H1 (cell line): Measurements from ENCODE around the gene ZNRF3. TPM values are rescaled to one million over a fixed set of nuclear protein-coding genes. Genes with fewer than 3 reads are reported as not detected.
A peak's percentile ranks its signal among the peaks of the same experiment; 100 is the strongest.

Experiments
- CTCF ChIA-PET: fragments of 300-600 bp; sonication (Branson Sonifier 250); formaldehyde crosslinking; loops from one replicate; lab custom pipeline; 2021; ENCODE audit not compliant: partially characterized antibody; lab: Charles Lee
- POLR2A ChIA-PET: fragments of 300-600 bp; sonication (Branson Sonifier 250); formaldehyde crosslinking; loops from one replicate; lab custom pipeline; 2021; ENCODE audit warnings: inconsistent platforms; ENCODE audit not compliant: partially characterized antibody; lab: Charles Lee
- DNase-seq, 2 experiments: peaks; one replicate each; pipeline versions ENCODE4 v3.0.0 to v3.0.0-alpha.2; 2010 to 2022; ENCODE audit warnings: low spot score in 2 of 2, low read depth in 1 of 2, mixed read lengths in 1 of 2
- FAIRE-seq: peaks from 2 replicates; lab custom pipeline; 2011; peaks lifted over from hg19 to GRCh38; lab: Jason Lieb, UNC
- H2AFZ ChIP-seq: 2 replicates; pipeline ENCODE4 v1.8.1; 2012; ENCODE audit warnings: low read length, inconsistent platforms
- H2AK5ac ChIP-seq: 2 replicates; pipeline ENCODE4 v1.6.1; 2013; ENCODE audit warnings: low read depth, low read length
- H2BK120ac ChIP-seq: replicated peaks from 2 replicates; pipeline ENCODE3; 2013; ENCODE audit warnings: low read depth, low read length, inconsistent platforms
- H2BK12ac ChIP-seq: 2 replicates; pipeline ENCODE4 v1.6.1; 2013; ENCODE audit warnings: low read depth, low read length
- H2BK15ac ChIP-seq: 2 replicates; pipeline ENCODE4 v1.6.1; 2013; ENCODE audit warnings: low read length
- H2BK20ac ChIP-seq: 2 replicates; pipeline ENCODE4 v1.6.1; 2013; ENCODE audit warnings: low read length
- H2BK5ac ChIP-seq: 2 replicates; pipeline ENCODE4 v1.6.1; 2013; ENCODE audit warnings: low read depth, low read length
- H3K14ac ChIP-seq: 2 replicates; pipeline ENCODE4 v1.6.1; 2013; ENCODE audit warnings: inconsistent platforms; ENCODE audit not compliant: insufficient read length
- H3K18ac ChIP-seq: 2 replicates; pipeline ENCODE4 v1.6.1; 2013; ENCODE audit warnings: low read length; ENCODE audit errors: extremely low read depth
- H3K23ac ChIP-seq: 2 replicates; pipeline ENCODE4 v1.6.1; 2013; ENCODE audit warnings: inconsistent platforms; ENCODE audit not compliant: insufficient read length
- H3K23me2 ChIP-seq: 2 replicates; pipeline ENCODE4 v1.6.1; 2013; ENCODE audit warnings: low read depth, low read length
- H3K27ac ChIP-seq: 2 replicates; pipeline ENCODE4 v1.6.1; 2011; ENCODE audit warnings: low read depth, low read length, inconsistent platforms
- H3K27me3 ChIP-seq, 4 experiments: replicated peaks in 1 of 4; 1 replicate in 1 of 4; 2 replicates in 3 of 4; pipeline versions ENCODE4 v1.6.1 to v1.8.1; 2011 to 2013; ENCODE audit warnings: low read length in 3 of 4, mild to moderate bottlenecking in 3 of 4, inconsistent platforms in 2 of 4, mixed read lengths in 2 of 4, moderate library complexity in 1 of 4; ENCODE audit not compliant: control insufficient read depth in 3 of 4, insufficient read depth in 3 of 4; ENCODE audit errors: extremely low read depth in 1 of 4
- H3K36me3 ChIP-seq, 4 experiments: 2 replicates each; pipeline versions ENCODE4 v1.6.1 to v1.8.1; 2011 to 2013; ENCODE audit warnings: mild to moderate bottlenecking in 4 of 4, low read length in 3 of 4, moderate library complexity in 2 of 4, control low read depth in 1 of 4, inconsistent platforms in 1 of 4; ENCODE audit not compliant: insufficient read depth in 4 of 4, control insufficient read depth in 2 of 4
- H3K4ac ChIP-seq: replicated peaks from 2 replicates; pipeline ENCODE3; 2013; ENCODE audit warnings: low read length, low read depth, mixed read lengths, inconsistent platforms; ENCODE audit not compliant: insufficient read length
- H3K4me1 ChIP-seq, 4 experiments: replicated peaks in 1 of 4; 1 replicate in 1 of 4; 2 replicates in 3 of 4; pipeline versions ENCODE4 v1.6.1 to v1.8.1; 2011 to 2013; ENCODE audit warnings: low read length in 3 of 4, inconsistent platforms in 2 of 4, mixed read lengths in 1 of 4; ENCODE audit not compliant: insufficient read depth in 4 of 4, control insufficient read depth in 3 of 4
- H3K4me2 ChIP-seq, 2 experiments: 2 replicates each; pipeline versions ENCODE4 v1.6.1 to v1.8.1; 2011 to 2013; ENCODE audit warnings: low read depth in 2 of 2, low read length in 2 of 2, control low read depth in 1 of 2, inconsistent platforms in 1 of 2, mild to moderate bottlenecking in 1 of 2; ENCODE audit not compliant: insufficient read depth in 1 of 2
- H3K4me3 ChIP-seq, 4 experiments: fragments of 200-600, 300-600 bp in 1 of 4; sonication (generic), shearing (Covaris generic), sonication (Bioruptor Twin) in 1 of 4; 2 replicates each; pipeline versions ENCODE4 v1.5.1 to v1.8.1; 2011 to 2016; ENCODE audit warnings: low read length in 4 of 4, low read depth in 3 of 4, control low read depth in 2 of 4, inconsistent platforms in 2 of 4, mild to moderate bottlenecking in 2 of 4, mixed read lengths in 1 of 4, moderate library complexity in 1 of 4; ENCODE audit not compliant: insufficient read depth in 2 of 4; ENCODE audit errors: extremely low read depth in 1 of 4
- H3K56ac ChIP-seq: replicated peaks from 2 replicates; pipeline ENCODE3; 2013; ENCODE audit warnings: low read depth, mild to moderate bottlenecking, mixed read lengths, low read length, inconsistent platforms; ENCODE audit not compliant: insufficient read length
- H3K79me1 ChIP-seq: 2 replicates; pipeline ENCODE4 v1.6.1; 2013; ENCODE audit warnings: low read depth, low read length, control low read depth
- H3K79me2 ChIP-seq, 2 experiments: 2 replicates each; pipeline versions ENCODE4 v1.6.1 to v1.8.1; 2012 to 2013; ENCODE audit warnings: low read length in 2 of 2, mild to moderate bottlenecking in 2 of 2, inconsistent platforms in 1 of 2; ENCODE audit not compliant: insufficient read depth in 2 of 2, control insufficient read depth in 1 of 2
- H3K9ac ChIP-seq, 4 experiments: replicated peaks in 1 of 4; 1 replicate in 1 of 4; 2 replicates in 3 of 4; pipeline versions ENCODE4 v1.6.1 to v1.8.1; 2011 to 2013; ENCODE audit warnings: low read depth in 3 of 4, low read length in 3 of 4, control low read depth in 2 of 4, mild to moderate bottlenecking in 2 of 4, moderate library complexity in 2 of 4, inconsistent platforms in 1 of 4; ENCODE audit errors: extremely low read depth in 1 of 4
- H3K9me3 ChIP-seq, 2 experiments: 2 replicates each; pipeline versions ENCODE4 v1.6.1 to v1.8.1; 2012 to 2013; ENCODE audit warnings: mild to moderate bottlenecking in 2 of 2, moderate library complexity in 2 of 2, control low read depth in 1 of 2, inconsistent platforms in 1 of 2, low read depth in 1 of 2, low read length in 1 of 2, mixed read lengths in 1 of 2; ENCODE audit not compliant: insufficient read depth in 2 of 2
- H4K20me1 ChIP-seq, 2 experiments: replicated peaks in 1 of 2; 2 replicates each; pipeline versions ENCODE3 to v1.8.1; 2011 to 2013; ENCODE audit warnings: inconsistent platforms in 2 of 2, low read length in 2 of 2, mild to moderate bottlenecking in 1 of 2; ENCODE audit not compliant: insufficient read depth in 2 of 2, control insufficient read depth in 1 of 2
- H4K5ac ChIP-seq: 2 replicates; pipeline ENCODE4 v1.6.1; 2013; ENCODE audit warnings: low read length, low read depth, mixed read lengths, inconsistent platforms; ENCODE audit not compliant: insufficient read length
- H4K8ac ChIP-seq: 2 replicates; pipeline ENCODE4 v1.8.0; 2013; ENCODE audit warnings: mild to moderate bottlenecking, moderate library complexity, low read length, inconsistent platforms; ENCODE audit not compliant: insufficient read depth; ENCODE audit errors: extremely low read depth
- H4K91ac ChIP-seq: replicated peaks from 2 replicates; pipeline ENCODE3; 2013; ENCODE audit warnings: low read length, mixed read lengths, inconsistent platforms; ENCODE audit not compliant: insufficient read length
- CBX5 ChIP-seq: fragments of 300-800, 300-1000 bp; sonication (generic); IDR thresholded peaks from 2 replicates; pipeline ENCODE4 v1.7.1; 2016; ENCODE audit warnings: antibody characterized with exemption, low read length, low read depth
- CEBPB ChIP-seq: IDR thresholded peaks from 2 replicates; pipeline ENCODE4 v1.6.1; 2012; ENCODE audit warnings: low read depth, low read length
- EZH2 ChIP-seq: fragments of 200-600 bp; sonication (generic); IDR thresholded peaks from 2 replicates; pipeline ENCODE4 v1.7.1; 2012; ENCODE audit warnings: low read depth, mild to moderate bottlenecking, moderate library complexity, low read length, inconsistent platforms; ENCODE audit not compliant: severe bottlenecking
- HDAC2 ChIP-seq, 2 experiments: fragments of 300-600 bp in 1 of 2; sonication (generic) in 1 of 2; IDR thresholded peaks; 2 replicates each; pipeline ENCODE4 v1.6.1; 2011 to 2012; ENCODE audit warnings: low read depth in 2 of 2, low read length in 2 of 2, mild to moderate bottlenecking in 2 of 2, moderate library complexity in 2 of 2, borderline replicate concordance in 1 of 2, inconsistent platforms in 1 of 2
- HDAC6 ChIP-seq: IDR thresholded peaks from one replicate; pipeline ENCODE4 v1.7.1; 2012; ENCODE audit warnings: low read depth, mild to moderate bottlenecking, inconsistent platforms, low read length, moderate library complexity
- NANOG ChIP-seq: IDR thresholded peaks from 2 replicates; pipeline ENCODE4 v1.6.1; 2011; ENCODE audit warnings: low read length, low read depth, mild to moderate bottlenecking, inconsistent platforms; ENCODE audit not compliant: insufficient read depth, poor library complexity, severe bottlenecking
- RBBP5 ChIP-seq: IDR thresholded peaks from 2 replicates; pipeline ENCODE4 v1.7.1; 2012; ENCODE audit warnings: low read depth, mild to moderate bottlenecking, inconsistent platforms, low read length, moderate library complexity, borderline replicate concordance
- RXRA ChIP-seq: IDR thresholded peaks from 2 replicates; pipeline ENCODE4 v1.6.1; 2011; ENCODE audit warnings: low read depth, mild to moderate bottlenecking, low read length, moderate library complexity; ENCODE audit not compliant: insufficient read depth
- WGBS, 2 experiments: shearing (Covaris generic) in 1 of 2; methylation state at CpG; one replicate each; pipeline versions ENCODE4 v1.1.6 to v1.1.7; 2013 to 2015; ENCODE audit warnings: low lambda C conversion rate in 2 of 2, mixed read lengths in 2 of 2, inconsistent platforms in 1 of 2, low coverage in 1 of 2, missing lambda C conversion rate in 1 of 2; ENCODE audit not compliant: insufficient replicate concordance in 2 of 2, insufficient coverage in 1 of 2, insufficient read length in 1 of 2; ENCODE audit errors: extremely low coverage in 1 of 2, missing lambda C conversion rate in 1 of 2; 5-methylcytosine and 5-hydroxymethylcytosine counted together
- polyA plus RNA-seq, 7 experiments: library from polyadenylated mRNA; depleted of rRNA in 3 of 7; stranded (reverse) in 5 of 7; unstranded in 2 of 7; fragments of >200 nt in 5 of 7; fragments of 200-250 nt in 2 of 7; gene quantifications; 1 replicate in 5 of 7; 2 replicates in 1 of 7; 4 replicates in 1 of 7; pipeline versions ENCODE4 v1.2.1 to v1.2.3, GENCODE V29; 2011 to 2013; ENCODE audit warnings: missing spikeins in 2 of 7, mixed read lengths in 2 of 7
- total RNA-seq: library from RNA; stranded (reverse); fragmentation: NEBNext Ultra II Directional; extraction: Animal tissue kit (Norgen Biotek cat#: 25700); gene quantifications from 2 replicates; pipeline ENCODE4 v1.2.1, GENCODE V29; 2021
- TF ChIP-seq, protein P1 (sequence below): IDR thresholded peaks from 2 replicates; pipeline ENCODE4 v1.6.1; 2011; ENCODE audit warnings: low read length, improper control_type of control experiment

The ZNRF3 gene
- total and polyA plus RNA-seq, 2 of the 8 experiments (the other 6 are each of a cell fraction or from before 2014, with no cell fraction given) = 14.1 to 21.7 TPM

DNA sequence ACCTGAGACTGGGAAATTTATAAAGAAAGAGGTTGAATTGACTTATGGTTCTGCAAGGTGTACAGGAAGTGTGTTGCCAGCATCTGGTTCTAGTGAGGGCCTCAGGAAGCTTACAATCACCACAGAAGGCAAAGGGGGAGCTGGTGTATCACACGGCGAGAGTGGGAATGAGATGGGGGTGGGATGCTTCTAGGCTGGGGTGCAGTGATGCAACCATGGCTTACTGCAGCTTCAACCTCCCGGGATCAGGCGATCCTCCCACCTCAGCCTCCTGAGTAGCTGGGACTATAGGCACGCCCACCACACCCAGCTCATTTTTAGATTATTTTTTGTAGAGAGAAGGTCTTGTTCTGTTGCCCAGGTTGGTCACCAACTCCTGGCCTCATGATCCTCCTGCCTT is 117.3 kb downstream of the ZNRF3 start:
- H3K4ac ChIP-seq = no peak overlapping the region
- H3K23ac ChIP-seq = no peak overlapping the region
- no peak for FAIRE-seq
- no peak overlapping the region for H2AFZ ChIP-seq
- H3K4me2 ChIP-seq = no peak overlapping the region; a peak in 1 of 4 replicates
- CTCF ChIA-PET = interaction anchor here (0.7 to 1.4 kb wide), 4 partner anchors 10 to 109 kb away, joined by 3 read pairs; no protein-coding TSS in a partner anchor
- peak overlapping the region; percentile 16; the same call in 1 of the 2 replicates for H2BK20ac ChIP-seq
- no peak overlapping the region for H2BK120ac ChIP-seq
- no peak for DNase-seq
- peaks cover 3% of the 10 kb centered on the region; the same call in 1 of the 2 replicates for H3K23me2 ChIP-seq
- no peak overlapping the region for H3K14ac ChIP-seq
- no peaks in the 10 kb centered on the region for H3K27me3 ChIP-seq
- no peak overlapping the region for H2BK15ac ChIP-seq
- peaks cover 16 to 28% (median 21%) of the 10 kb centered on the region in 4 experiments for H3K4me1 ChIP-seq
- peak overlapping the region; percentile 97 for H2AK5ac ChIP-seq
- peaks cover 0 to 31% of the 10 kb centered on the region in 2 experiments; a peak in 3 of 4 replicates for H3K79me2 ChIP-seq
- POLR2A ChIA-PET = interaction anchor here (0.7 to 1.9 kb wide), 8 partner anchors 9 to 117 kb away, joined by 3 to 13 read pairs (median 4); no protein-coding TSS in a partner anchor
- WGBS, 2 experiments = 83% methylated on average over 5 of the region's 5 CpGs; no CpG with 5 or more reads in 1 of the 2 experiments
- no peak overlapping the region for H3K9ac ChIP-seq
- H4K5ac ChIP-seq = peak overlapping the region; percentile 61
- no peaks in the 10 kb centered on the region for H3K9me3 ChIP-seq
- peak overlapping the region in 1 of 4 experiments; percentile 10; a peak in 1 of 8 replicates for H3K4me3 ChIP-seq
- H2BK12ac ChIP-seq = peak overlapping the region; percentile 92
- peak overlapping the region; percentile 22 for H4K91ac ChIP-seq
- no peaks in the 10 kb centered on the region; the same call in 1 of the 2 replicates for H3K79me1 ChIP-seq
- H4K20me1 ChIP-seq = no peaks in the 10 kb centered on the region
- 0 out of 2 replicates have a peak overlapping the region, but pooled peaks have one; percentile 21 for H3K18ac ChIP-seq
- H3K36me3 ChIP-seq = no peaks in the 10 kb centered on the region
- H2BK5ac ChIP-seq = peak overlapping the region; percentile 95
- peak overlapping the region; percentile 71; the same call in 1 of the 2 replicates for H3K27ac ChIP-seq
- H4K8ac ChIP-seq = no peak overlapping the region
- no peak overlapping the region for H3K56ac ChIP-seq
- TF ChIP-seq CEBPB = peak; percentile 56; the same call in 1 of the 2 replicates
- TF ChIP-seq HDAC6 = no peak
- no peak for TF ChIP-seq RXRA
- TF ChIP-seq NANOG = no peak
- no peak for TF ChIP-seq EZH2
- no peak for TF ChIP-seq RBBP5
- TF ChIP-seq, protein P1, sequence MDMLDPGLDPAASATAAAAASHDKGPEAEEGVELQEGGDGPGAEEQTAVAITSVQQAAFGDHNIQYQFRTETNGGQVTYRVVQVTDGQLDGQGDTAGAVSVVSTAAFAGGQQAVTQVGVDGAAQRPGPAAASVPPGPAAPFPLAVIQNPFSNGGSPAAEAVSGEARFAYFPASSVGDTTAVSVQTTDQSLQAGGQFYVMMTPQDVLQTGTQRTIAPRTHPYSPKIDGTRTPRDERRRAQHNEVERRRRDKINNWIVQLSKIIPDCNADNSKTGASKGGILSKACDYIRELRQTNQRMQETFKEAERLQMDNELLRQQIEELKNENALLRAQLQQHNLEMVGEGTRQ = peak; percentile 40; the same call in 1 of the 2 replicates
- no peak for TF ChIP-seq CBX5
- TF ChIP-seq HDAC2 (IDR thresholded peaks at IDR 0.05; ENCODE audit: borderline replicate concordance in 1 of 2, low read depth in 2 of 2, low read length in 2 of 2) = 0 out of 4 replicates have a peak, but pooled peaks of 1 of the 2 experiments have one; percentile 21
